Gastroesophageal sphincter (tissue), 4 donors: ENCODE data around the gene USH1G. TPM values are rescaled to one million over a fixed set of nuclear protein-coding genes. Genes with fewer than 3 reads are reported as not detected.

Experiments
- ATAC-seq: fragments of 150-250 bp; one replicate; pipeline ENCODE4 v1.9.1; 2016; ENCODE audit warnings: mild to moderate bottlenecking, moderate library complexity
- H3K27ac ChIP-seq, 4 donors: fragments of 200-600 bp; sonication (generic) in 3 of 4; 1 replicate in 3 of 4; 2 replicates in 1 of 4; pipeline ENCODE4 v1.5.1; 2016 to 2019
- H3K27me3 ChIP-seq: fragments of 200-600 bp; sonication (generic); one replicate; pipeline ENCODE4 v1.5.1; 2019
- H3K36me3 ChIP-seq, 2 donors: fragments of 200-600 bp; sonication (generic); one replicate each; pipeline ENCODE4 v1.5.1; 2019; ENCODE audit warnings: control low read depth in 1 of 2
- H3K4me1 ChIP-seq, 3 donors: fragments of 200-600 bp; sonication (generic); 1 replicate in 2 of 3; 2 replicates in 1 of 3; pipeline ENCODE4 v1.5.1; 2016 to 2019; ENCODE audit warnings: control low read depth in 2 of 3
- H3K4me3 ChIP-seq, 2 donors: fragments of 200-600 bp; sonication (generic); one replicate each; pipeline ENCODE4 v1.5.1; 2019; ENCODE audit warnings: mild to moderate bottlenecking in 1 of 2, moderate library complexity in 1 of 2
- H3K9me3 ChIP-seq, 3 donors: fragments of 200-600 bp; sonication (generic); one replicate each; pipeline ENCODE4 v1.5.1; 2017 to 2019; ENCODE audit warnings: control low read depth in 2 of 3
- CTCF ChIP-seq, 4 experiments: fragments of 200-600 bp in 2 of 4; fragments of 450-650 bp in 2 of 4; sonication (generic) in 1 of 4; IDR thresholded peaks; one replicate each; pipeline ENCODE4 v1.5.1; 2017 to 2019; ENCODE audit warnings: antibody characterized with exemption in 4 of 4, mild to moderate bottlenecking in 2 of 4, moderate library complexity in 2 of 4
- EP300 ChIP-seq: sonication (generic); formaldehyde crosslinking; IDR thresholded peaks from one replicate; pipeline ENCODE4 v1.6.1; 2017; ENCODE audit warnings: antibody characterized with exemption, mild to moderate bottlenecking
- POLR2A ChIP-seq, 2 donors: fragments of 450-650 bp; IDR thresholded peaks; one replicate each; pipeline ENCODE4 v1.6.1; 2017; ENCODE audit warnings: antibody characterized with exemption in 2 of 2, mild to moderate bottlenecking in 2 of 2, moderate library complexity in 1 of 2
- POLR2AphosphoS5 ChIP-seq: sonication (generic); formaldehyde crosslinking; IDR thresholded peaks from one replicate; pipeline ENCODE4 v1.6.1; 2017; ENCODE audit warnings: antibody characterized with exemption
- WGBS, 2 donors: methylation state at CpG; one replicate each; pipeline ENCODE4 v1.1.5; 2018; ENCODE audit warnings: low coverage in 1 of 2; 5-methylcytosine and 5-hydroxymethylcytosine counted together
- total RNA-seq, 4 donors: library from RNA; depleted of rRNA; stranded (reverse); fragments of >200 nt; gene quantifications; one replicate each; pipeline ENCODE4 v1.1.0, GENCODE V29; 2016

USH1G gene
- total RNA-seq, 4 donors from 2014 or later, result not detected

GRCh38 chr17:74968361-74968780 lies 45.3 kb upstream of the USH1G start:
- Histone ChIP-seq H3K36me3 (no peaks in the 10 kb centered on the region), H3K27me3 (peaks cover 32% of the 10 kb centered on the region), H3K4me3 (no peak overlapping the region), H3K27ac (no peak overlapping the region), H3K4me1 (peaks cover 0 to 23% (median 14%) of the 10 kb centered on the region in 3 donors), H3K9me3 (no peaks in the 10 kb centered on the region)
- no peak for TF ChIP-seq CTCF (IDR thresholded peaks at IDR 0.05)
- TF ChIP-seq EP300, result no peak
- TF ChIP-seq POLR2AphosphoS5, result no peak
- no peak for TF ChIP-seq POLR2A (IDR thresholded peaks at IDR 0.05)
- ATAC-seq, result no peak
- no CpG with 5 or more reads among the region's 5 CpGs for WGBS, 2 donors

- H3K36me3 ChIP-seq, result no peaks in the 10 kb centered on the region
- no peaks in the 10 kb centered on the region for H3K9me3 ChIP-seq
- WGBS, 2 donors, result 72% methylated on average over 12 of the region's 14 CpGs; no CpG with 5 or more reads in 1 of the 2 donors
- H3K4me1 ChIP-seq, result peaks cover 0 to 8% (median 0%) of the 10 kb centered on the region in 3 donors
- H3K27me3 ChIP-seq, result no peaks in the 10 kb centered on the region
- no peak overlapping the region for H3K4me3 ChIP-seq
- ATAC-seq, result no peak
- no peak overlapping the region for H3K27ac ChIP-seq
- no peak for TF ChIP-seq POLR2AphosphoS5
- TF ChIP-seq EP300, result no peak
- no peak for TF ChIP-seq POLR2A (IDR thresholded peaks at IDR 0.05)
- TF ChIP-seq CTCF (IDR thresholded peaks at IDR 0.05), result no peak
Observed at GRCh38 chr17:74964988-74965622, 42.0 kb upstream of the USH1G start.

GRCh38 chr17:74964246-74964761 lies 41.2 kb upstream of the USH1G start:
- peaks cover 0 to 8% (median 0%) of the 10 kb centered on the region in 3 donors for H3K4me1 ChIP-seq
- no peak overlapping the region for H3K4me3 ChIP-seq
- no peaks in the 10 kb centered on the region for H3K9me3 ChIP-seq
- H3K27me3 ChIP-seq, result no peaks in the 10 kb centered on the region
- H3K27ac ChIP-seq, result no peak overlapping the region
- TF ChIP-seq POLR2A (IDR thresholded peaks at IDR 0.05) (no peak), POLR2AphosphoS5 (no peak), EP300 (no peak), CTCF (IDR thresholded peaks at IDR 0.05) (no peak)
- no peaks in the 10 kb centered on the region for H3K36me3 ChIP-seq
- ATAC-seq, result no peak
- WGBS, 2 donors, result no CpG with 5 or more reads among the region's 12 CpGs

- no CpG with 5 or more reads among the region's 12 CpGs for WGBS, 2 donors
- H3K27ac ChIP-seq, result no peak overlapping the region
- no peaks in the 10 kb centered on the region for H3K9me3 ChIP-seq
Observed at GRCh38 chr17:74963656-74964055, 40.6 kb upstream of the USH1G start.

GRCh38 chr17:74962622-74963394 lies 39.8 kb upstream of the USH1G start:
- no peaks in the 10 kb centered on the region for H3K9me3 ChIP-seq
- H3K27ac ChIP-seq, result no peak overlapping the region
- no peak for ATAC-seq
- H3K4me1 ChIP-seq, result peaks cover 0 to 14% (median 0%) of the 10 kb centered on the region in 3 donors
- 100% methylated on average over 3 of the region's 18 CpGs; no CpG with 5 or more reads in 1 of the 2 donors for WGBS, 2 donors
- no peak for TF ChIP-seq POLR2A (IDR thresholded peaks at IDR 0.05)
- TF ChIP-seq CTCF (IDR thresholded peaks at IDR 0.05), result no peak
- TF ChIP-seq EP300, result no peak
- no peak for TF ChIP-seq POLR2AphosphoS5
- H3K36me3 ChIP-seq, result no peaks in the 10 kb centered on the region
- no peak overlapping the region for H3K4me3 ChIP-seq
- peaks cover 8% of the 10 kb centered on the region for H3K27me3 ChIP-seq

More at GRCh38 chr17:74963656-74964055, 40.6 kb upstream of the USH1G start:
- Histone ChIP-seq H3K27me3 (peaks cover under 1% of the 10 kb centered on the region), H3K4me1 (peaks cover 0 to 8% (median 0%) of the 10 kb centered on the region in 3 donors), H3K4me3 (no peak overlapping the region), H3K36me3 (no peaks in the 10 kb centered on the region)
- TF ChIP-seq POLR2AphosphoS5 (no peak), EP300 (no peak)
- no peak for ATAC-seq
